CD4-positive, alpha-beta memory T cell (primary cell): ENCODE results near the gene TBC1D5. TPM values are rescaled to one million over a fixed set of nuclear protein-coding genes. Genes with fewer than 3 reads are reported as not detected.

Experiments used
- CTCF ChIA-PET: fragments of 350-600 bp; sonication (Branson Sonifier 250); formaldehyde crosslinking; loops from one replicate; lab custom pipeline; 2021; ENCODE audit warnings: inconsistent platforms; ENCODE audit not compliant: partially characterized antibody; lab: Charles Lee
- POLR2A ChIA-PET: fragments of 350-600 bp; sonication (Branson Sonifier 250); formaldehyde crosslinking; loops from one replicate; lab custom pipeline; 2021; ENCODE audit not compliant: partially characterized antibody; lab: Charles Lee
- DNase-seq, 5 donors: peaks; one replicate each; pipeline versions ENCODE4 v3.0.0 to v3.0.0-alpha.2; 2020 to 2022; ENCODE audit warnings: mixed read lengths in 1 of 5
- H3K27ac ChIP-seq: one replicate; pipeline ENCODE4 v1.7.0; 2013; ENCODE audit warnings: low read depth, low read length
- H3K27me3 ChIP-seq: 2 replicates; pipeline ENCODE4 v1.7.0; 2013; ENCODE audit warnings: mild to moderate bottlenecking, low read length, moderate library complexity; ENCODE audit not compliant: insufficient read depth
- H3K36me3 ChIP-seq: 2 replicates; pipeline ENCODE4 v1.7.0; 2013; ENCODE audit warnings: mild to moderate bottlenecking, low read length, moderate library complexity; ENCODE audit not compliant: insufficient read depth
- H3K4me1 ChIP-seq: 2 replicates; pipeline ENCODE4 v1.7.0; 2013; ENCODE audit warnings: mild to moderate bottlenecking, low read length, moderate library complexity; ENCODE audit not compliant: insufficient read depth
- H3K4me3 ChIP-seq, 2 donors: one replicate each; pipeline ENCODE4 v1.7.0; 2013; ENCODE audit warnings: low read length in 2 of 2, mild to moderate bottlenecking in 1 of 2
- H3K9me3 ChIP-seq, 2 donors: one replicate each; pipeline ENCODE4 v1.7.0; 2013; ENCODE audit warnings: low read length in 2 of 2, control low read depth in 1 of 2; ENCODE audit not compliant: control insufficient read depth in 1 of 2
- H3K27ac Mint-ChIP-seq, 7 donors: one replicate each; pipeline ENCODE4 v1.8.0; 2020 to 2021; ENCODE audit warnings: mixed read lengths in 7 of 7, mild to moderate bottlenecking in 6 of 7, inconsistent platforms in 3 of 7, moderate library complexity in 3 of 7
- H3K27me3 Mint-ChIP-seq, 2 donors: one replicate each; pipeline ENCODE4 v1.8.0; 2020 to 2021; ENCODE audit warnings: mixed read lengths in 2 of 2
- H3K36me3 Mint-ChIP-seq, 2 donors: one replicate each; pipeline ENCODE4 v1.8.0; 2020 to 2021; ENCODE audit warnings: mixed read lengths in 2 of 2, inconsistent platforms in 1 of 2, mild to moderate bottlenecking in 1 of 2
- H3K4me1 Mint-ChIP-seq, 4 donors: one replicate each; pipeline ENCODE4 v1.8.0; 2020 to 2021; ENCODE audit warnings: mixed read lengths in 4 of 4, mild to moderate bottlenecking in 1 of 4
- H3K4me3 Mint-ChIP-seq, 8 donors: one replicate each; pipeline ENCODE4 v1.8.0; 2020 to 2021; ENCODE audit warnings: mixed read lengths in 8 of 8, mild to moderate bottlenecking in 7 of 8, moderate library complexity in 6 of 8, inconsistent platforms in 3 of 8
- H3K9me3 Mint-ChIP-seq, 8 donors: one replicate each; pipeline ENCODE4 v1.8.0; 2020 to 2021; ENCODE audit warnings: mixed read lengths in 8 of 8, mild to moderate bottlenecking in 5 of 8, inconsistent platforms in 3 of 8, moderate library complexity in 1 of 8
- intact Hi-C: fragments of 100-400 bp; cut with micrococcal nuclease; formaldehyde crosslinking; loops from one replicate; pipeline ENCODE4 v1.15.1; 2023
- polyA plus RNA-seq, 2 donors: library from polyadenylated mRNA; unstranded; fragments of 300-500 nt; fragmentation: Illumina TruSeq; gene quantifications; one replicate each; pipeline ENCODE4 v1.2.3, GENCODE V29; 2021
- total RNA-seq, 2 experiments: library from RNA; stranded (reverse); gene quantifications; one replicate each; pipeline ENCODE4 v1.2.3, GENCODE V29; 2021

Gene TBC1D5
- total and polyA plus RNA-seq, 4 experiments from 2014 or later, result 21.2 to 52.2 (median 43.3) TPM

- Histone ChIP-seq H3K4me1 (no peaks in the 10 kb centered on the region), H3K27me3 (no peaks in the 10 kb centered on the region), H3K4me3 (no peak overlapping the region), H3K27ac (no peak overlapping the region), H3K9me3 (no peaks in the 10 kb centered on the region), H3K36me3 (no peaks in the 10 kb centered on the region)
- no peaks in the 10 kb centered on the region for H3K27me3 Mint-ChIP-seq
- CTCF ChIA-PET, result interaction anchor here (1.2 kb wide), 1 partner anchor 506 kb away, joined by 3 read pairs; no protein-coding TSS in a partner anchor
- POLR2A ChIA-PET, result no interaction called here
- H3K4me3 Mint-ChIP-seq, result no peak overlapping the region
- no peaks in the 10 kb centered on the region for H3K9me3 Mint-ChIP-seq
- no peak for DNase-seq
- H3K27ac Mint-ChIP-seq, result no peak overlapping the region
- H3K36me3 Mint-ChIP-seq, result peaks cover 0 to 4% of the 10 kb centered on the region in 2 donors
- peaks cover 0 to 4% (median under 1%) of the 10 kb centered on the region in 4 donors for H3K4me1 Mint-ChIP-seq
- intact Hi-C loops, result no loop called here
Observed at GRCh38 chr3:17307887-17308286, 434.5 kb downstream of the TBC1D5 start.

- H3K27ac ChIP-seq, result no peak overlapping the region
- DNase-seq, result no peak
- H3K4me3 Mint-ChIP-seq, result no peak overlapping the region
- no peaks in the 10 kb centered on the region for H3K27me3 Mint-ChIP-seq
- H3K4me3 ChIP-seq, result no peak overlapping the region
- CTCF ChIA-PET, result interaction anchor here (1.2 kb wide), 1 partner anchor 505 kb away, joined by 3 read pairs; no protein-coding TSS in a partner anchor
- POLR2A ChIA-PET, result no interaction called here
- peaks cover 0 to 4% (median under 1%) of the 10 kb centered on the region in 4 donors for H3K4me1 Mint-ChIP-seq
- intact Hi-C loops, result no loop called here
- H3K36me3 Mint-ChIP-seq, result peaks cover 0 to 4% of the 10 kb centered on the region in 2 donors
- no peaks in the 10 kb centered on the region for H3K36me3 ChIP-seq
- no peaks in the 10 kb centered on the region for H3K9me3 ChIP-seq
- H3K4me1 ChIP-seq, result no peaks in the 10 kb centered on the region
- no peak overlapping the region for H3K27ac Mint-ChIP-seq
- H3K9me3 Mint-ChIP-seq, result no peaks in the 10 kb centered on the region
- no peaks in the 10 kb centered on the region for H3K27me3 ChIP-seq
Observed at GRCh38 chr3:17307482-17307881, 434.9 kb downstream of the TBC1D5 start.

- intact Hi-C loops, result no loop called here
- POLR2A ChIA-PET, result interaction anchor here (0.6 kb wide), 1 partner anchor 669 kb away, joined by 3 read pairs; no protein-coding TSS in a partner anchor
- Histone ChIP-seq H3K4me1 (peaks cover 17% of the 10 kb centered on the region), H3K27me3 (no peaks in the 10 kb centered on the region), H3K9me3 (no peaks in the 10 kb centered on the region), H3K27ac (no peak overlapping the region), H3K4me3 (no peak overlapping the region), H3K36me3 (no peaks in the 10 kb centered on the region)
- Mint-ChIP-seq H3K27me3 (no peaks in the 10 kb centered on the region), H3K4me1 (peaks cover 6 to 9% (median 8%) of the 10 kb centered on the region in 4 donors), H3K27ac (peak overlapping the region in 1 of 7 donors; percentile 32), H3K9me3 (no peaks in the 10 kb centered on the region), H3K4me3 (no peak overlapping the region), H3K36me3 (peaks cover 0 to 4% of the 10 kb centered on the region in 2 donors)
- DNase-seq, result no peak
- CTCF ChIA-PET, result interaction anchor here (0.6 to 1.3 kb wide), 3 partner anchors 10 to 250 kb away, joined by 3 to 4 read pairs (median 3); no protein-coding TSS in a partner anchor
Observed at GRCh38 chr3:17304969-17305368, 437.5 kb downstream of the TBC1D5 start.

- no peak overlapping the region for H3K4me3 Mint-ChIP-seq
- H3K36me3 Mint-ChIP-seq, result peaks cover 0 to 4% of the 10 kb centered on the region in 2 donors
- ChIA-PET CTCF (no interaction called here), POLR2A (no interaction called here)
- H3K27me3 Mint-ChIP-seq, result no peaks in the 10 kb centered on the region
- Histone ChIP-seq H3K4me1 (peaks cover 19% of the 10 kb centered on the region), H3K36me3 (no peaks in the 10 kb centered on the region), H3K27me3 (no peaks in the 10 kb centered on the region), H3K4me3 (no peak overlapping the region), H3K9me3 (no peaks in the 10 kb centered on the region), H3K27ac (no peak overlapping the region)
- H3K9me3 Mint-ChIP-seq, result no peaks in the 10 kb centered on the region
- H3K27ac Mint-ChIP-seq, result no peak overlapping the region
- intact Hi-C loops, result no loop called here
- peaks cover 8 to 9% (median 8%) of the 10 kb centered on the region in 4 donors for H3K4me1 Mint-ChIP-seq
- no peak for DNase-seq
Observed at GRCh38 chr3:17302774-17303173, 439.7 kb downstream of the TBC1D5 start.

- Mint-ChIP-seq H3K9me3 (no peaks in the 10 kb centered on the region), H3K4me3 (no peak overlapping the region), H3K4me1 (peaks cover 8 to 9% (median 8%) of the 10 kb centered on the region in 4 donors), H3K27me3 (no peaks in the 10 kb centered on the region), H3K27ac (no peak overlapping the region), H3K36me3 (peaks cover 0 to 4% of the 10 kb centered on the region in 2 donors)
- Histone ChIP-seq H3K27ac (no peak overlapping the region), H3K4me3 (no peak overlapping the region), H3K36me3 (no peaks in the 10 kb centered on the region), H3K27me3 (no peaks in the 10 kb centered on the region), H3K4me1 (peaks cover 19% of the 10 kb centered on the region), H3K9me3 (no peaks in the 10 kb centered on the region)
- ChIA-PET CTCF (no interaction called here), POLR2A (no interaction called here)
- no peak for DNase-seq
- intact Hi-C loops, result no loop called here
Observed at GRCh38 chr3:17302170-17302569, 440.3 kb downstream of the TBC1D5 start.

GRCh38 chr3:17301271-17301670, 441.2 kb downstream of the TBC1D5 start:
- peaks cover 4 to 8% of the 10 kb centered on the region in 2 donors for H3K36me3 Mint-ChIP-seq
- no peak overlapping the region for H3K27ac ChIP-seq
- no peaks in the 10 kb centered on the region for H3K27me3 Mint-ChIP-seq
- no peak overlapping the region for H3K27ac Mint-ChIP-seq
- intact Hi-C loops, result no loop called here
- no peaks in the 10 kb centered on the region for H3K36me3 ChIP-seq
- ChIA-PET CTCF (interaction anchor here (1.1 to 1.4 kb wide), 2 partner anchors 14 to 112 kb away, joined by 3 read pairs; no protein-coding TSS in a partner anchor), POLR2A (no interaction called here)
- H3K9me3 Mint-ChIP-seq, result no peaks in the 10 kb centered on the region
- peaks cover 19% of the 10 kb centered on the region for H3K4me1 ChIP-seq
- H3K4me1 Mint-ChIP-seq, result peaks cover 8 to 9% (median 8%) of the 10 kb centered on the region in 4 donors
- H3K4me3 ChIP-seq, result no peak overlapping the region
- H3K9me3 ChIP-seq, result no peaks in the 10 kb centered on the region
- no peaks in the 10 kb centered on the region for H3K27me3 ChIP-seq
- no peak for DNase-seq
- no peak overlapping the region for H3K4me3 Mint-ChIP-seq

- Histone ChIP-seq H3K9me3 (no peaks in the 10 kb centered on the region), H3K36me3 (no peaks in the 10 kb centered on the region), H3K27me3 (no peaks in the 10 kb centered on the region), H3K4me1 (peaks cover 19% of the 10 kb centered on the region), H3K4me3 (no peak overlapping the region), H3K27ac (no peak overlapping the region)
- no peaks in the 10 kb centered on the region for H3K27me3 Mint-ChIP-seq
- peak in 4 of 5 donors; percentile 2 to 9 (median 8) for DNase-seq
- POLR2A ChIA-PET, result no interaction called here
- peaks cover 7 to 12% (median 8%) of the 10 kb centered on the region in 4 donors for H3K4me1 Mint-ChIP-seq
- H3K27ac Mint-ChIP-seq, result peak overlapping the region in 5 of 7 donors; percentile 7 to 87 (median 84)
- intact Hi-C loops, result no loop called here
- peaks cover 4 to 8% of the 10 kb centered on the region in 2 donors for H3K36me3 Mint-ChIP-seq
- CTCF ChIA-PET, result interaction anchor here (1.4 kb wide), 1 partner anchor 113 kb away, joined by 3 read pairs; no protein-coding TSS in a partner anchor
- H3K9me3 Mint-ChIP-seq, result no peaks in the 10 kb centered on the region
- H3K4me3 Mint-ChIP-seq, result peak overlapping the region; percentile 38 to 73 (median 66)
Observed at GRCh38 chr3:17300441-17300840, 442.0 kb downstream of the TBC1D5 start.
